HG02678 (cell line): ENCODE measurements around the gene GTF2H3.

Experiments used
- ATAC-seq: cut with Tn5 transposase; IDR thresholded peaks from one replicate; pipeline ENCODE4 v1.9.1; 2021; ENCODE audit warnings: mild to moderate bottlenecking, moderate library complexity; ENCODE audit not compliant: unreplicated experiment

Gene GTF2H3

GRCh38 chr12:123645380-123645779 is 11.8 kb downstream of the GTF2H3 start:
- ATAC-seq = no peak

GRCh38 chr12:123645878-123646277 is 12.2 kb downstream of the GTF2H3 start:
- ATAC-seq = no peak

GRCh38 chr12:123648401-123648800 is 14.8 kb downstream of the GTF2H3 start:
- ATAC-seq = no peak

GRCh38 chr12:123654129-123654701 is 20.6 kb downstream of the GTF2H3 start:
- no peak for ATAC-seq

- peak; percentile 92 for ATAC-seq
These were observed 21.8 kb downstream of the GTF2H3 start for GRCh38 chr12:123655420-123655819.

DNA sequence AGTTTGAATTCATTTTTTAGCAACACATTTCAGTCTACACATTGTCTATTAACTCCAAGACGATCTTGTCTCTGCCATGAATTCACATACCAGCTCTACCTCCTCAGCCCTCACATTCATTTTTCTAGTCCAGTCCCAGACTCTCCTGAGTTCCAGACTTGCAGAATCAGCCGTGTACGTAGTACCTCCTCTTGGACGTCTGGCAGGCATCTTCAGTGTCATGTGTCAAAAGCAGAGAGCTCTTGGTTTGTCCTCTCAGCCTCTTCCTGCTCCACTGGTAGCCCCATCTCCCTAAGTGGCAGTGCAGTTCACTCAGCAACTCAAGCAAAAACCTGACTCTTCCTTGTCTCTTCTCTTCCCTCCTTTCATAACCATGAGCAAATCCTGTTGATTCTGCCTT is 22.8 kb downstream of the GTF2H3 start:
- no peak for ATAC-seq

- no peak for ATAC-seq
These were observed 23.6 kb downstream of the GTF2H3 start for GRCh38 chr12:123657211-123657610.

- no peak for ATAC-seq
These were observed 26.5 kb downstream of the GTF2H3 start for GRCh38 chr12:123659996-123660727.

- no peak for ATAC-seq
These were observed 34.1 kb downstream of the GTF2H3 start for GRCh38 chr12:123667771-123668170.

DNA sequence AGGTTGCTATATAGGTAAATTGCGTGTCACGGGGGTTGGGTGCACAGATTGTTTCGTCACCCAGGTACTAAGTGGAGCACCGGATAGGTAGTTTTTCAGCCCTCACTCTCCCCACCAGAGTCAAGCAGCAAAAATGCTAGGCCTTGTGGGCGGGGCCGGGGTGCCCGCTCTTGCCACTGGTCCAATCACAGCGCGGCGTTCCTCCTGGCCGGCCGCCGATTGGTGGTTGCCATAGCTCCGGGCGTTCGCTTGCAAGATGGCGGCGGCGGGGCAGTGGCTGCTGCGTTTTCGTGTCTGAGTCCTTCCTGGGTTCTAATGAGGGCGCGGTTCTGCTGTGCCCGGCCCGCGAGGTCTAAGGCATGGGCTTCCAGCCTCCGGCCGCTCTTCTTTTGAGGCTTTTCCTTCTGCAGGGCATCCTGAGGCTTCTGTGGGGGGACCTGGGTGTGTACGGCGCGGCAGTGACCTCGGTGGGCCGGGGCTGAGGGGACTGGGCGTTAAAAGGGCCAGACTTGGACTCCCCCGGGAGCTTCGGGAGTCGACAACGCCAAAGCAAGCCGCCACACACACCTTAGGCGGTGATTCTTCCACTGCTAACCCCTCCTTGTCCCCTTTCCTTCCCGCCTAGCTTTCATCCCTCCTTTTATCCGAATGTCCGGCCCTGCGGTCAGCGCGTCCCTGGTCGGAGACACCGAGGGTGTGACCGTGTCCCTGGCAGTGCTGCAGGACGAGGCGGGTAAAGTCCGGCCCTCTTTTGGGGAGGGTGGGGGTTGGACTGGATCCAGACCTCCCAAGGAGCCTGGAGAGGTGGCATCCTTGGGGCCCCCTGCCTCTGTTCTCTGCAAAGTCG is 37.5 kb downstream of the GTF2H3 start, which contains the start of gene TCTN2:
Gene TCTN2, plus strand, starts transcription at position 232 of the 847 bp plus-strand sequence. Its CDS starts 128 bp downstream, at position 360.
- ATAC-seq = peak; percentile 100

DNA sequence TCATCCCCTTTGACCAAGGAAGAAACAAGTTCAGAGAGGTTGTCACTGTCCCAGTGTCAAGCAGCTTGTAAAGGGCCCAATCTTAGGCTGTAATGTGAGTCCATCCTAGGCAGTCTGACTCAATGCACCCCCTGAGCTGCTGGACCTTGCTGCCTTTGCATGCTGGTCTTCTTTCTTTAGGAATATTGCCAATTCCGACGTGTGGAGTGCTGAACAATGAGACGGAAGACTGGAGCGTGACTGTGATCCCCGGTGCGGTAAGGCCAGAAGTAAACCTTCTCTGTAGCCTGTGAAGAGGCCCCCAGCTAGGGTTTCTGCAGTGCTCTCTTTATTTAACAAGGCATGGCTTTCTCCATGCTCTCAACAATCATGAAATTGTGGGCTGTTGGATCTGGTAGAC is 38.2 kb downstream of the GTF2H3 start:
- ATAC-seq = no peak

DNA sequence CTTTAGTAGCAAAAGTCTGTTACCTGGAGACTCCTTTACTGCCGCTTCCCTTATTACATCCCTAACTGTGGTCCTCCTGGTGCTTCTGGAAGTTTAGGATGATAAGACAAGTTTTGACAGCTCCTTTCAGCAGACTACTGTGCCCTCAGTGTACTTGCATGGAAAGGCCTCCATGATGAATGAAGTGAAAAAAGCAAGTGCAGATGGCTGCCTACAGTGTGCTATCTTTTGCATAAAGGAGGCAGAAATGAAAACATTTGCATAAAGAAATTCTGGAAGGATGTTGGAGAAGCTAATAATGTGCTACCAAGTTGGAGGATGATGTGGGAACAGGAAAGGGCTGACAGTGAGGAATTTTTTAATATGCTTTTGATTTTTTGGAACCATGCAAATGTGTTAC is 41.8 kb downstream of the GTF2H3 start:
- ATAC-seq = no peak

DNA sequence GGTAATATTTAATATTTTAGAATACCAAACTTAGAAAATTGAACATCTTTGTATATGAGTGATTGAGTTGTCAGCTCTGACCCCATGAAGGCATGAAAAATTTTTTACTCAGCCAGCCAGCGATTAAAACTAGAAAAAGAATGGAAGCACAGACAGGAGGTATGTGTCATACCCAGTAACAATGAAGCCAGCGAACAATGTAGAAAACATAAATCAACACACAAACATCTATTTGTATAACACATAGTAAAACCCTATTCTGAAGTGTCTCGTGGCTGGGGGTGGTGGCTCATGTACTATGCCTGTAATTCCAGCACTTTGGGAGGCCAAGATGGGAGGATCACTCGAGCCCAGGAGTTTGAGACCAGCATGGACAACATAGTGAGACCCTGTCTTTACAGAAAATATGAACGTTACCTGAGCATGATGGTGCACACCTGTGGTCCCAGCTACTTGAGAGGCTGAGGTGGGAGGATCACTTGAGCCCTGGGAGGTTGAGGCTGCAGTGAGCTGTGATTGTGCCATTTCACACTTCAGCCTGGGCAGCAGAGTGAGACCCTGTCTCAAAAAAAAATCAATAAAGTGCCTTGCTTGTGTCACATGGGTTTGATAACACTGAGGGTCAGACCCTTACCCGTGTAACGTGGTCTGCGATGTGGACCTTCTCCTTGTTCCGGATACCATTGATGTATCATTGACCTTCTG is 43.1 kb downstream of the GTF2H3 start:
- no peak for ATAC-seq

GRCh38 chr12:123678981-123679380 is 45.4 kb downstream of the GTF2H3 start:
- no peak for ATAC-seq

DNA sequence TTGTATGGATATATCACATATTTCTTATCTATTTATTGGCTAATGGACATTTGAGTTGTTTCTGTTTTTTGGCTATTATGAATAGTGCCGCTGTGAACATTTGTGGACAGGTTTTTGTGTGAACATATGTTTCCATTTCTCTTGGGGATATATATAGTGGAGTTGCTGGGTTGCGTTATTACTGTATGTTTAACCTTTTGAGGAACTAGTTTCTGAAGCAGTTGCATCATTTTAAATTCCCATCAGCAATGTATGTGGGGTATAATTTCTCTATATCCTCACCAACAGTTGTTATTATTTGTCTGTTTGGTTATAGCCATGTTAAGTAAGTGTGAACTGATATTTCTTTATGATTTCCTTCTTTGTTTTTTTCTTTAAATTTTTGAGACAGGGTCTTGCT is 48.0 kb downstream of the GTF2H3 start:
- ATAC-seq = no peak

DNA sequence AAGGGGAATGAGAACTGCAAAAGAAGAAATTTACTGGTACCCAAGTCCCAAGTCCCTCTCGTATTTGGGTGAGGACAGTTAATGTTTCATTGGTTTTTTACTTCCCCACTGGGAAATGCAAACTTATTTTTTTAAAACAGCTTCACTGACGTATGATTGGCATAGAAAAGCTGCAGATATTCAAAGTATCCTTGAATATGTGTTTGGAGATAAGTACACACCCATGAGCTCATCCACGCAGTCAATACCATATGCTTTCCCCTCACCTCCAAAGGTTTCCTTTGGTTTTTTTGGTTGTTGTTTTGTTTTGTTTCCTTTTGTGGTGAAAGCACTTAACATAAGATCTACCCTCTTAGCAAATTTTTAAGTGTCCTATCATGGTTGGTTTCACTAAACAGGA is 50.3 kb downstream of the GTF2H3 start:
- ATAC-seq = no peak

DNA sequence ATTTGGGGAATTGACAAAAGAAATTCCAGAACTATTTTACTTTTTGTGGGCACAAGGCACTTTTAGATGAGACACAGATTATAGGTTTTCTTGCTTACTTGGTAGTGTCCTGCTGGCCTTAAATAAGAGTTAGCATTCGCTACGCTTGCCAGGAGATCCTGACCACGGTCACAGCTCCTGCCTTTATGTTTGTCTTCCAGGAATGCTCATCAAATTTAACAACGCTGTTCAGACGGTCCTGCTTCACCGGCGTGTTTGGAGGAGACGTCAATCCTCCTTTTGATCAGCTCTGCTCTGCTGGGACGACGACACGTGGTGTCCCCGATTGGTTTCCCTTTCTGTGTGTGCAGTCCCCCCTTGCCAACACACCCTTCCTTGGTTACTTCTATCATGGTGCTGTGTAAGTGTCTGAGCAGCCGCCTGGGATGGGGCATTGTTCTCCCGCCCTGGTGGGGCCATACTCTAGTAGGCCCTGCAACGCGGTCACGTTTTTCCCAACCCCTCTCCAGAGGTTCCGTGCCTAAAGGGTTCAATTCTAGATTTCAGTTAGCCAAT is 53.1 kb downstream of the GTF2H3 start:
- ATAC-seq = no peak

GRCh38 chr12:123690191-123690840 is 56.7 kb downstream of the GTF2H3 start:
- no peak for ATAC-seq

GRCh38 chr12:123696207-123696606 is 62.6 kb downstream of the GTF2H3 start:
- no peak for ATAC-seq

GRCh38 chr12:123696646-123697045 is 63.0 kb downstream of the GTF2H3 start:
- ATAC-seq = no peak
